Measurements from ENCODE around the gene RELN.
"Not testable (repeated sequence)": the region's sequence is repeated elsewhere in the genome, so short reads cannot be mapped to it uniquely, and the experiment has no call there.

Gene RELN

DNA sequence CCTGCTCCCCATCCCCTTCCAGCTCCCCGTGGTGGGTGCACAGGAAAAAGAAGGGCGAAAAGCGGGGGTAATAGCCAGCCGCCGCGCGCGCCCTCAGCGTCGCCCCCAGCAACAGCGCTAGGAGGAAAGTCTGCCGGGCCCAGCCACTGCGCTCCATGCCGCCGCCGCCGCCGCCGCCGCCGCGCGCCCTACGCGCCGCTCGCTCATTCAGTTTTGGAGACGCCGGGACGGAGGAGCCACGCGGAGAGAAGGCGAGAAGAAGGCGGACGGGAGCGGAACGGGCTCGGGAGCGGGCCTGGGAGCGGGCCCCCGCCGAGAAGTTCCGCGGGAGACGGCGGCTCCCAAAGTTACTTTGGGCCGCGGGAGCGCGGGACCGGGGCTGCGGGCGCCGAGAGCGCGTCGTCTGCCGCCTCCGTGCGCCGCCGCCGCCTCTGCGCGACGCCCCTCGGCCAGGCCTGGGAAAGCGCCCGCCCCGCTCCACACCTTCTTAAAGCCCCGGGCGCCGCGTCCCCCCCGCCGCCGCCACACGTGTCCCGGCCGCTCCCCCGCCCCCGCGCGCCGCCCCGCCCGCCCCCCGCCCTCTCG, at the start of gene RELN:
TSS of gene RELN (minus strand) at position 459 of the 585 bp plus-strand sequence. CDS start at position 157, 302 bp downstream.
- DNase-seq: peak in 1 of 2 experiments; percentile 60

DNA sequence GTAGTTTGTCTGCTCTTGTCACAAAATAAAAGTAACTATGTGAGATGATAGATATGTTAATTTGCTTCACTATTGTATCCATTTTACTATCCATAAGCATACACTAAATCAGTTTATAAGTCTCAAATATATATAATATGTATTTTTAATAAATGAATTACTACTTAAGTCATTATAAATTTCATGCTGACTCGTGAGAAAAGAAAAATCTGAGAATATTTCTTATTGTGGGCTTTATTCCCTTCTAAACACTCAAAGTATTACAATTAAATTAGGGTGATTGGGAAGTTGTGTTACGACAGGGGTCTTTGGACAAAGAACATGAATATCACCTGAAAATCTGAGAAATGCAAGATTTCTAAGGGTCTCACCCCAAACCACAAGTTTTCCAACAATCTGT, 48.7 kb upstream of the RELN start:
- no peak for DNase-seq

GRCh38 chr7:104036889-104037288, 47.4 kb upstream of the RELN start:
- not testable (repeated sequence) for DNase-seq

DNA sequence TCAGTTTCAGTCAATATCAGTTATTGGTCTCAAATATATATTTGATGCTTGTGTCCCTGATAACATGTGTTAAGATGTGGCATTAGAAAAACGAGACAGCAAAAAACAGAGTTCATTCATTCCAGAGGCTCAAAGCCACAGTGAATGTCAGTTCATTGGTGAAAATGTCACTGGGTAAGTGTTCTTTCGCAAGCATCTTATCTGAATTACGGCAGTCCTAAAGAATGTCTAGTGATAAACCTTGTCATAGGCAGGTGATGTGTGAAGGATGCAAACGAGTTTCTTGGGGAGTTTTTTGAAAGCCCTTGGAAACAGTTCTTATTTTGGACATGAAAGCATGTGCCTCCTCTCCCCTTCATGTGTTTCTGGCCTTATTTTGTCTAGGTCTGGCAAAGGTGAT, 45.9 kb upstream of the RELN start:
- DNase-seq: no peak

DNA sequence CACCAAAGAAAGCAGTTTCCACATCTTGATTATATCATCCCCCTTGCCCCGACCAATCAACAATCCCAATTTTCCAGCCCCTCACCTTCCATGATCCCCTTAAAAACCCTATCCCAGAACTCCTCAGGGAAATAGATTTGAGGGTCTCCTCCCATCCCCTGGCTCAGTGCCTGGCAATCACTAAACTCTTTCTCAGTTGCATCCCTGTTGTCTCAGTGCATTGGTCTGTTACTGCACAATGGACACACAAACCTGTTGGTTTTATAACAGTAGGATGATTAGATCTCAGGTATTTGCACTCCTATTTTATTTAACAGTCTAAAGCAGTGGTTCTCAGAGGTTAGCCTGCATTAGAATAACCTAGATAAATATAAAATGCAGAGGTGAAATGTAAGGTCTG, 45.2 kb upstream of the RELN start:
- no peak for DNase-seq

DNA sequence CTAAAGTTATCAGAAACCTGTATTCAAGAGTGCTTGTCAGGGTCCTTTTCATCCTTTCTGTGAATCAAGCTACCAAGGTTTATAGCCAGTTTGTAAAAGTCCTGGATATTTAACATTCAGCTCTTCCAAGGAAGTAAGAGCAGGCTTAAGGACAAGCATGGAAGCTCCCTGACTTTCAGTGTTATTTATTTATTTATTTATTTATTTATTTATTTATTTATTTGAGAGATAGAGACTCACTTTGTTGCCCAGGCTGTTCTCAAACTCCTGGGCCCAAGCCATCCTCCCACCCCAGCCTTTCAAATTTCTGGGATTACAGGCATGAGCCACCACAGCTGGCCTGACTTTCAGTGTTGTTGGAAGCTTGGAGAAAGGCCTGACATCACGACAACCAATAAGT, 44.4 kb upstream of the RELN start:
- DNase-seq: no peak

GRCh38 chr7:104032486-104032885, 43.0 kb upstream of the RELN start:
- DNase-seq: no peak

DNA sequence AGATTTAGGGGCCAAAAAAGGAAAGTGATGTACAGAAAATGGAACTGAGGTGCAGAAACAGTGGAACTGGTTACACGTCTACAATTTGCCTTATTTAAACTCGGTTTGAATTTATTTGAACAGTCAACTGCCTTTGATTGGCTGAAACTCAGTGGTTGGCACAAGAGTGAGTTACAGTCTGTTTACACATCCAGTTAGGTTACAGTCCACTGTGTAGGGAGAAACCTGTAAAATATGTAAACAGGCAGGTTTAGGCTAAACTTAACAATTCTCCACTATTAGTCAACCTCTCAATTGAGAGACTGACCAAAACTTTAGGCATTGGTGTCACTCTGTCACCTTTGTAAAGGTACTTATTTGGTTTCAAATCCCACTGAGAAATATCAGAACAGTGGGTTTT, 40.3 kb upstream of the RELN start:
- no peak for DNase-seq

DNA sequence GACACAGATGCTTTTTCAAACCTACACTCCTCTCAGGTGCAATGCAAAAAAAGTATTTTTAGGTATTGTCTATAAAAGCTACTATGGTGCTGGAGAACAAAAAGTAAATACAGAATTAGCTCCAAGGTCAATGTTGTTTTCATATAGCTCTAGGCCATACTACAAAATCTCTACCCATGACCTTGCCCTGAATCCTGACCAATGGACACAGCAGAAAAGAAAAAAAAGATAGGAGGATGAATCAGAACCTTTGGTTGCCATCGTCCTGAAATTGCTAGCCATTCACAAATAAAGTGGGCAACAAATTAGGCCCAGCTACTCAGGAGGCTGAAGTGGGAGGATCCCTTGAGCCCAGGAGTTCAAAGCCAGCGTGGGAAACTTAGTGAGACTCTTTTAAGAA, 35.2 kb upstream of the RELN start:
- no peak for DNase-seq

DNA sequence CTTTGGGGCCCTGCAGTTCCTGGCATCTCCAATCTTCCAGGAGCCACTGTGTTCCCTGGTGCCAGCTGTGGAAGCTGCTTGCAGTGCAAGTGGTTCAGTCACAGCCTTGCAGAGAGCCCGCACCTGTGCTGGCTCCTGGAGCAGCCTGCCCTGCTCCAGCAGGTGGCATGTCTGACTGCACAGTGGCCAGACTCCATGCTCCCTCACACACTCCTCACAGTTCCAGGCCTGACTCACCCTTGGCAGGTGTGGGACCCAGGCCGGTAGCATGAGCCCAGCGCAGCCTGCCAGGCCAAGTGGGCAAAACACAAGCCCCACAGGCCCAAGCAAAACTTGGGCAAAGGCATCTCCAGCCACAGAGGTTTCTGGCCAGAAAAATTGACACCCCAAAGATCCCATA, 33.6 kb upstream of the RELN start:
- DNase-seq: no peak

GRCh38 chr7:104018425-104018824, 29.0 kb upstream of the RELN start:
- no peak for DNase-seq

- DNase-seq: no peak
These were observed 27.5 kb upstream of the RELN start for GRCh38 chr7:104017001-104017400.

DNA sequence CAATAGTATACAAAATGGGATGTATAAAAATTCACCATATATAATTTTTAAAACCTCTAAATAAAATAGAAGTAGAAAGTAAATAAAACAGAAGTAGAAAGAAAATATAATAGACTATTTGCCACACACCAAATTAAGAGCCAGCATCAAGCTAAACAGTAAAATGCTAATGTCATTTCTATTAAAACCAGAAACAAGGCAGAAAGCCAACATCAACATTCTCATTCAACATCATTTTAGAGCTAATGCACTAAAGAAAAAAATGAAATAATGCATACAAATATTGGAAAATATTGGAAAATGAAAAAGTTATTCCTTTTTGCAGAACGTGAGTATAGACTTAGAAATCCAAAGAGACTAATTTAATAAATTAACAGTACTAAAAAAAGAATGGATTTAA, 23.4 kb upstream of the RELN start:
- DNase-seq: no peak

- no peak for DNase-seq
These were observed 22.4 kb upstream of the RELN start for GRCh38 chr7:104011829-104012228.

GRCh38 chr7:104010052-104010909, 20.8 kb upstream of the RELN start:
- no peak for DNase-seq

DNA sequence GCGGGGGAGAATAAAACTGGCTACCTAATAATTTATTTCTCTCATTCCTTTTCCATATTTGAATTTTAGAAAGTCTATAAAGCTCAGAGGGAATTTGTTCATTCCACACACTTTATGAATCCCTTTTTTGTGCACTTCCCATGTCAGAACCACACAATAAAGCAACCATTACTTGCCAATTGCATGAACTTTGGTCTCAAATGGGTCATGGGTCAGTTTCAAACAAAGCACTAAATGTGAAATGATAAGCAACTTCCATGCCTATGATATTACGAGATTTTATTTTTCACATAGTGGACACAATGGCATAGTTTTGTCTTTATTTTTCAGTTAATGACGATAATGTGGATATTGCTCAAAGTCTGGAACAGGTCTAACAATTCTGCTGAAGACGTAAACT, 18.6 kb upstream of the RELN start:
- DNase-seq: no peak

DNA sequence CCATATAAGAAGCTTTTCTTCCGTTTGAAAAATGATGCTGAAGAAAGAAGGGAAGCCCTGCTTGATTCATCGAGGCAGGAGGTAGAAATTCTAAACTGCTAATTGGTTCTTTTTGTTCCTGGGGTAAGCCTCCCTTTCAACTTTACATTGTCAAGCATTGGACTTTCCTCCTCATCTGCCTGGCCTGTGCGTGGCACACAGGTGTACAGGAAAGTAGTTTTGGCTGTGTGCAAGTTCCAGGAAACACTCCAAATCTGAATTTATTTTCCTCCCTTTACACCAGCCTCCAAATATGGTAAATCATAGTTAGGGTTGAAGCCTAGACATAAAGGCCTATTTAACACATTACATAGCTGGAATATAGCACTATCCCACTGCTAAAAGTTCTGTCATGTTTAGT, 18.2 kb upstream of the RELN start:
- DNase-seq: no peak

DNA sequence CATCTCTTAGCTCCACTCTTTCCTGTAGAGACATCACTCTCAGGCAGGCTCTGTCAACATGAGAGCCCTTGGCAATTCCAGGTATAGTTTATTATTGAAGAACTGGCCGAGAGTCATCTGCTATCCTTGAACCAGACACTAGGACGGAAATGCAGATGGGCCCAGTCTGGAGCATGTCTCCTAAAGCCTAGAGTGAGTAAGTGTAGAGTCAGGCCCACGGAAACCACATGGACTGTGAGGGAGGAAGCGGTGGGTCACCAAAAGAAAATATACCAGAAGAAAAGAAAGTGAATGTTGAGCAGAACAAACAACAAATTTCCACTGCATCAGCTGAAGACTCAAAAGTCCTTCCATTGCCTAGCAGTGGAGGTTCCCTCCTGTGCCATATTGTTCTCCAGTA, 15.7 kb upstream of the RELN start:
- no peak for DNase-seq

DNA sequence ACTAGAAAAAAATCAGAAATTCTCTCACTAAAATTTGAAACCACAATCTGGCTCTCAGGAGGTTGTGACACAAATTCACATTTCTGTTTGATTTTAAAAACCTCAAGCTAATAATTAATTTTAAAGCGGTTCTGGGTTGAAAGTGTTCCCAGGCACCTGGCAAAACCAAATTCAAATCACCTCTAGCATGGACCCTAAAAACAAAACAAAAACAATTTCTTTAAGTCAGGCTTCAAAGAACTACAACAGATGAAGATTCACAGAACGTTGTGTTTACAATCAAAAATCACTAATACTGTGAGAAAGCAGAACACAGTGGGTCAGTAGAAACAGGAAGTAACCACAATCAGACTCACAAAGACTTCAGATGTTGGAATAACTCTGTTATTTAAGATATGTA, 7.2 kb upstream of the RELN start:
- DNase-seq: no peak

- no peak for DNase-seq
These were observed 6.6 kb upstream of the RELN start for GRCh38 chr7:103996017-103996551.

- no peak for DNase-seq
These were observed 6.1 kb upstream of the RELN start for GRCh38 chr7:103995554-103995953.

- no peak for DNase-seq
These were observed 4.1 kb upstream of the RELN start for GRCh38 chr7:103993551-103993950.

GRCh38 chr7:103991406-103991805, 1.9 kb upstream of the RELN start:
- no peak for DNase-seq

DNA sequence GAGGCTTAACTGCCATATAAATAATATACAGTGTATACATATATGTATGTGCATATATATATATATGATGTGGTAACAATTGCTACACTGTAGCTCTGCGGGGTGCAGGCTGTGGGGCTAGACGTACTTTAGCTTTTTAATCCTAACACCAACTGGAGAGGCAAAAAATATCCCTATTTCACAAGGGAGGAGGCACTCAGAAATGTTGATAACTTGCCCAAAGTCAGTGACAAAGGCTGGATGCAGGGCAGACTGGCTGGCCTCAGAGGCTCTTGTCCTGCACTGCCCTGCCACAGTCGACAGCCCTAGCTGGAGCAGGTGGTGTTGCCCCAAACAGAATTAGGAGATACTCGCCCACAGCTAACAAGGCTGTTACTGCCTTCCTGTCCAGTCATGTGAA, 1.5 kb upstream of the RELN start:
- peak in 1 of 2 experiments; percentile 33 for DNase-seq

All from NCI-H446 (cell line).